ENCODE measurements around the gene CTAGE15.
A peak's percentile ranks its signal among the peaks of the same experiment; 100 is the strongest.
"Not testable (repeated sequence)": the region's sequence is repeated elsewhere in the genome, so short reads cannot be mapped to it uniquely, and the experiment has no call there.

The CTAGE15 gene

GRCh38 chr7:143571501-143571900 is at the start of gene CTAGE15:
Gene CTAGE15 (plus strand): TSS chr7:143571801. CDS start chr7:143571818, 17 bp downstream.
- DNase-seq (ENCODE audit: low read depth in 2 of 2); H3K4me3 ChIP-seq (replicated peaks in 1 of 2; ENCODE audit: low read depth in 2 of 2, low read length in 2 of 2): not testable (repeated sequence)

- DNase-seq (ENCODE audit: low read depth in 2 of 2) = not testable (repeated sequence)
Measured at GRCh38 chr7:143522309-143522916, 49.2 kb upstream of the CTAGE15 start.

GRCh38 chr7:143531169-143531926 is 40.3 kb upstream of the CTAGE15 start:
- H3K4me3 ChIP-seq (replicated peaks in 1 of 2; ENCODE audit: low read depth in 2 of 2, low read length in 2 of 2); DNase-seq (ENCODE audit: low read depth in 2 of 2): not testable (repeated sequence)

More at GRCh38 chr7:143522309-143522916, 49.2 kb upstream of the CTAGE15 start:
- H3K4me3 ChIP-seq (replicated peaks in 1 of 2; ENCODE audit: low read depth in 2 of 2, low read length in 2 of 2) = not testable (repeated sequence)

GRCh38 chr7:143531932-143532331 is 39.7 kb upstream of the CTAGE15 start:
- not testable (repeated sequence) for DNase-seq (ENCODE audit: low read depth in 2 of 2)

GRCh38 chr7:143533213-143533839 is 38.3 kb upstream of the CTAGE15 start:
- not testable (repeated sequence) for DNase-seq (ENCODE audit: low read depth in 2 of 2)

More at GRCh38 chr7:143531932-143532331, 39.7 kb upstream of the CTAGE15 start:
- not testable (repeated sequence) for H3K4me3 ChIP-seq (replicated peaks in 1 of 2; ENCODE audit: low read depth in 2 of 2, low read length in 2 of 2)

GRCh38 chr7:143536443-143536842 is 35.2 kb upstream of the CTAGE15 start:
- not testable (repeated sequence) for H3K4me3 ChIP-seq (replicated peaks in 1 of 2; ENCODE audit: low read depth in 2 of 2, low read length in 2 of 2); DNase-seq (ENCODE audit: low read depth in 2 of 2)

More at GRCh38 chr7:143533213-143533839, 38.3 kb upstream of the CTAGE15 start:
- H3K4me3 ChIP-seq (replicated peaks in 1 of 2; ENCODE audit: low read depth in 2 of 2, low read length in 2 of 2) = not testable (repeated sequence)

- DNase-seq (ENCODE audit: low read depth in 2 of 2); H3K4me3 ChIP-seq (replicated peaks in 1 of 2; ENCODE audit: low read depth in 2 of 2, low read length in 2 of 2): not testable (repeated sequence)
Measured at GRCh38 chr7:143543288-143544038, 28.1 kb upstream of the CTAGE15 start.

GRCh38 chr7:143555968-143556367 is 15.6 kb upstream of the CTAGE15 start:
- not testable (repeated sequence) for H3K4me3 ChIP-seq (replicated peaks in 1 of 2; ENCODE audit: low read depth in 2 of 2, low read length in 2 of 2); DNase-seq (ENCODE audit: low read depth in 2 of 2)

GRCh38 chr7:143563306-143563705 is 8.3 kb upstream of the CTAGE15 start:
- peak; percentile 27 for TF ChIP-seq CTCF (IDR thresholded peaks at IDR 0.05; ENCODE audit: low read depth, low read length)
- DNase-seq (ENCODE audit: low read depth in 2 of 2); H3K4me3 ChIP-seq (replicated peaks in 1 of 2; ENCODE audit: low read depth in 2 of 2, low read length in 2 of 2): not testable (repeated sequence)

GRCh38 chr7:143566001-143566400 is 5.6 kb upstream of the CTAGE15 start:
- not testable (repeated sequence) for DNase-seq (ENCODE audit: low read depth in 2 of 2); H3K4me3 ChIP-seq (replicated peaks in 1 of 2; ENCODE audit: low read depth in 2 of 2, low read length in 2 of 2)

GRCh38 chr7:143588183-143588582 is 16.6 kb downstream of the CTAGE15 start:
- DNase-seq (ENCODE audit: low read depth in 2 of 2); H3K4me3 ChIP-seq (replicated peaks in 1 of 2; ENCODE audit: low read depth in 2 of 2, low read length in 2 of 2): not testable (repeated sequence)

- DNase-seq (ENCODE audit: low read depth in 2 of 2); H3K4me3 ChIP-seq (replicated peaks in 1 of 2; ENCODE audit: low read depth in 2 of 2, low read length in 2 of 2): not testable (repeated sequence)
Measured at GRCh38 chr7:143589897-143590296, 18.3 kb downstream of the CTAGE15 start.

- H3K4me3 ChIP-seq (replicated peaks in 1 of 2; ENCODE audit: low read depth in 2 of 2, low read length in 2 of 2); DNase-seq (ENCODE audit: low read depth in 2 of 2): not testable (repeated sequence)
Measured at GRCh38 chr7:143598086-143598485, 26.5 kb downstream of the CTAGE15 start.

GRCh38 chr7:143603549-143603948 is 31.9 kb downstream of the CTAGE15 start:
- not testable (repeated sequence) for H3K4me3 ChIP-seq (replicated peaks in 1 of 2; ENCODE audit: low read depth in 2 of 2, low read length in 2 of 2); DNase-seq (ENCODE audit: low read depth in 2 of 2)

- DNase-seq (ENCODE audit: low read depth in 2 of 2); H3K4me3 ChIP-seq (replicated peaks in 1 of 2; ENCODE audit: low read depth in 2 of 2, low read length in 2 of 2): not testable (repeated sequence)
Measured at GRCh38 chr7:143606088-143606487, 34.5 kb downstream of the CTAGE15 start.

- not testable (repeated sequence) for H3K4me3 ChIP-seq (replicated peaks in 1 of 2; ENCODE audit: low read depth in 2 of 2, low read length in 2 of 2)
- peak; percentile 0 for DNase-seq (ENCODE audit: low read depth in 2 of 2)
Measured at GRCh38 chr7:143615545-143615944, 43.9 kb downstream of the CTAGE15 start.
